HG03520 (cell line): ENCODE data around the gene GPAT2.
"Not testable (repeated sequence)": the region's sequence is repeated elsewhere in the genome, so short reads cannot be mapped to it uniquely, and the experiment has no call there.

ENCODE experiments used
- ATAC-seq: cut with Tn5 transposase; IDR thresholded peaks from one replicate; pipeline ENCODE4 v1.9.1; 2021; ENCODE audit warnings: mild to moderate bottlenecking, moderate library complexity; ENCODE audit not compliant: unreplicated experiment

The GPAT2 gene

DNA sequence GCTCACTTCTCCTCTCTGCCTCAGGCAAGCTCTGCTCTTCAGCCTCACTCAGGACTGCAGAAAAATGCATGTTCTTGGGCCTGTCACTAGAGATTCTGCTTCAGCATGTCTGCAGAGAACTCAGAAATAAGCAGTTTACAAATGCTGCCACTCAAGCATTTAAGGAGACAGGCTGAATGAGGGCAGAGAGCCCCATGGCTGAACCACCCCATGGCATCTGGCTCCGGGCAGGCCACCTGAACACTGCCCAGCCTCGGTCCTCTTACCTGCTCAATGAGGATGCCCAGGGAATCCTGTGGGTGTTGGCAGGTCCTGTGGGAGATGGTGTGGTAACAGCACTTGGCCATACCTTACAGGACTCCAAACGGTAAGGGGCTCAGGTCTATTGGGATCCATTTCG lies 31.2 kb upstream of the GPAT2 start:
- ATAC-seq = not testable (repeated sequence)

DNA sequence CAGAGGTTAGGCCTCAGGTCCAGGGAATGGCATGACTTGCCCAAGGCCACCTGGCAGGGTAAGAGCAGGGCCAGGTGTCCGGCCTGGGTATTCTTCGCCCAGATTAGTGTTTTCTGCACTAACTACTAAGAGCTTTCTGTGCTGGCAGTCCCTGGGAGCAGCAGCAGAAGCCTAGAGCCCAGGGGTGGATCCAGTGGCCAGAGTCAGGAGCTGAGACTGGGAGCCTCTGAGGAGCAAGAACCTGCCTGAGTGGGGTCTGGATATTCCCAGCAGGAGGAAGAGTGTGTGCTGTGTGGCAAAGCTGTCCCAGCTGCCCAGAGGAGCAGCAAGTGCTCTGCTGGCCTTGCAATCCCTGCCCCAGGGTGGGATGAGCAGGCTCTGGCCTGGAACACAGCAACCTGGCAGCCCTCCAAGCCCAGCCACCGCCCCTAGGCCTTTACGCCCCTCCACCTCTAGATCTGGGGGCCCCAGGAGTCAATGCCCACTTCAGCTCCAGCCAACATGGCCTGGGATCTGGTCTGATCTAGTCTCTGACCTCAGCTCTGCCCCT lies 30.7 kb upstream of the GPAT2 start:
- ATAC-seq = no peak

DNA sequence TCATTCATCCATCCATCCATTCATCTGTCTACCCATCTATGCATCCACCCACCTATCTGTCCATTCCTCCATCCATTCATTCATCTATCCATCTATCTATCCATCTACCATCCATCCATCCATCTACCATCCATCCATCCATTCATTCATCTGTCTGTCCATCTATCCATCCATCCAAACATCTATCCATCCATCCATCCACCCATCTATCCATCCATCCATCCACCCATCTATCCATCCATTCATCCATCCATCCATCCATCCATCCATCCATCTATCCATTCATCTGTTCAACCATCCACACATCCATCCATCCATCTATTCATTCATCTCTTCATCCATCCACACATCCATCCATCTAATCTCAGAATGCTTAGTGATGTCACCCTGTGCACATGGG lies 30.0 kb upstream of the GPAT2 start:
- ATAC-seq = not testable (repeated sequence)

DNA sequence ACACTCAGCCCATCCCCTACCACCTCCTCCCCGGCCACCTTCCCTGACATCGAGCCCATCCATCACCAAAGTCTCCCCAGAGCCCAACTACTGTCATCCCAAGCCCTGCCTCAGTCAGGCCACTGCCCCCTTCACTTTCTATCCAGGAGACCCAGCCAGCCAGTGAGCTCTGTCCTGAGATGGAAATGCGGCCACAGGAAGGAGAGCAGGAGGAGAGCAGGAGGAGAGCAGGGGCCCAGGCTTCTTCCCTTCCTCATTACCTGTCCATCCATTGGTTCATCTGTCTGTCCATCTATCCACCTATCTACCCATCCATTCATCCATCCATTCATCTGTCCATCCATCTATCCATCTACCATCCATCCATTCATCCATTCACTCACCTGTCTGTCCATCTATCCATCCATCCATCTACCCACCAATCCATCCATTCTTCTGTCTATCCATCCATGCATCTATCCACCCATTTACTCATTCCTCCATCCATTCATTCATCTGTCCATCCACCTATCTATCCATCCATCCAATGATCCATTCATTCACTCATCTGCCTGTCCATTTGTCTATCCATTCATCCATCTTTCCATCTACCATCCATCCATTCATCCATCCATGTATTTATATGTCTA lies 29.4 kb upstream of the GPAT2 start:
- not testable (repeated sequence) for ATAC-seq

DNA sequence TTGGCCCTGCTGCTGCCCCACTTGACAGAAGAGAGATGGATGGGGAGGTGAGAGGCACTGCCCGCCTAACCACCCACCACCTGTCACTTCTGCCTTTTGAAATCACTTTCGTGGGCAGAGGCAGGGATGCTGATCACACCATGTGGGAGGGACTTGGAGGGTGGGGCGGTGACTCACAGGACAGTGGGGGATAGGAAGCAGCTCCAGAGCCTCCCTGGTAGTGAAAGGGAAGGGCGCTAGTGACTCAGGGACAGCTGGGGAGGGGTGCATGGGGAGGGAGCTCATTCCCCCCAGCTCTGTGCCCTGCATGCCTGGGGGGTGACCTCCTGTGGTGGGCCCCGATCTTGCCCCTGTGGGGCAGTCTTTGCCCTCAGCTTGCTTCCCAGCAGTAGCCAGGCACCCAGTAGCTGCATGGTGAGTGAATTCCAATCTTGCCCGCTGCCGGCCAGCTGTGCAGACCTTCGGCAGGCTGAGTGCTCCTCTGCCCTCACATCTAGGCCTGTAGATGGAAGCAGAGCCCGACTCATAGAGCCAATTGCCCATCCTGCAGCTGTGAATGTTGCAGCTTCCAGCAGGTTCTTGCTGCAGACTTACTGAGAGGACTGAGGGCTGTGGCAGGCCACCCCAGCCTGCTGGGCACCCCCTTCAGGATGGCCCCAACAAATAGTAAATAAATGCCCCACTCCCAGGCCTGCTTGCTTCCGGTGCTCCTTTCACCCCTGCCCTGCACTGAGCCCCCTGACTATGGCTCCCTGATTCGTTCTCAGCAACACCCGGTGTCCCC lies 28.6 kb upstream of the GPAT2 start:
- not testable (repeated sequence) for ATAC-seq

DNA sequence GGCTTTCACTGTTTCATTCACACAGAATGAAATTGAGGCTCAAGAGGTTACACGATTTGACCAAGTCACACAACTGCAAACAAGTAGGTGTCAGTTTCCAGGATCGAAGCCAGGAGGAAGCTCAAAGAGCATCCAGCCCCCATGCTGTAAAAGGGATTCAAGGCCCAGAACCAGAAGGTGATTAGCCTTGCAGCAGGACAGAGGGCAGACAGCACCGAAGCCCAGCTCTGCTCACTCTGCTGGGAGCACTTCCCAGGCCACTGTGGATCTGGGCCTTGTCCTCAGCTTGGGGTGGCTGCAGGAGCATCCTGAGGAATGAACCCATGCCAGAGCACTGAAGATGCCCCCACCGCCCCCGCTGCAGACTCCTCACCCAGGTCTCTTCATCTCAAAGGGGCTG lies 27.8 kb upstream of the GPAT2 start:
- not testable (repeated sequence) for ATAC-seq

DNA sequence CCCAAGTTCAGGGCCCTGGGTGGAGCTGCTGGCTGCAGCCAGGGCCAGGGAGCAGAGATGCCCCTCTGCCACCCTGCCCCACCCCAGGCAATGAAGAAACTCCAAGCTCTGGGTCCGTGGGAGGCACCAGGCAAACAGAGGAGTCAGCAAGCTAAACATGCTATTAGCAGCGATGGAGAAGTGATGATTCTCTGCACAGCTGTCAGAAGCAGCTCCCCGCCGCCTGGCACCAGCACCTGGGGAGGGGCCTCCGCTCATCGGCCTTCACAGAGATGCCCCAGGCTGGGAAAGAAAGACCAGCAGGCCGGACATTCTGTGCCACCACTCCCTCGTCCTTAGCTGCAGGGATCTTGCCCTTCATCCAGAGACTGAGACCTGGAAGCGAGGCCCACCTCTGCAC lies 27.2 kb upstream of the GPAT2 start:
- ATAC-seq = not testable (repeated sequence)

DNA sequence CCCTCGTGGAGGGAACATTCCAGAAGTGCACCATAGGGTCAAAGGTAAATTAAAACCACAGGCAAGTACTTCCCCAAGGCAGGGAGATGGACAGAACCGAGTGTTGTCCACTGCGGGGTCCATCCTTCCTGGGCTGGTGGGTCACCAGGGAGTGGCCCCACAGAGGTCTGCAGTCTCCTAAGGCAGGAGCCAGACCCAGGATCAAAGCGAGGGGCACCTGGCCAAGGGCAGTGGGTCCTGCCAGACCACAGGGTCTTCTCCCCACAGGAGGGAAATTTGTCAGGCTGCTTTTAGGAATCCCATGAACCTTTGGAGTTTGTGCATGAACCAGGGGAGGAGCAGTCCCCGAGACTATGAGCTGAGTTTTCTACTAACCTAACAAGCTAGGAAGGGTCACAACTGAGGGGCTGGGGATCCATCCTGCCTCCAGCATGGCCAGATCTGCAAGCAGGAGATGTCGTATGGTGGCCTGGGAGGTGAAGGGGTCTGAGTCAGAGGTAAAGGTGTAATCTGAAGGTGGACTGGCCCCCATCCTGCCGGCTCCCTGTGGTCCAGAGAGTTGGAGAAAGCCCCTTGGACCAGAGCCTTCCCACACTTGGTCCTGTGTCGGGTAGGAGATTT lies 26.6 kb upstream of the GPAT2 start:
- not testable (repeated sequence) for ATAC-seq

DNA sequence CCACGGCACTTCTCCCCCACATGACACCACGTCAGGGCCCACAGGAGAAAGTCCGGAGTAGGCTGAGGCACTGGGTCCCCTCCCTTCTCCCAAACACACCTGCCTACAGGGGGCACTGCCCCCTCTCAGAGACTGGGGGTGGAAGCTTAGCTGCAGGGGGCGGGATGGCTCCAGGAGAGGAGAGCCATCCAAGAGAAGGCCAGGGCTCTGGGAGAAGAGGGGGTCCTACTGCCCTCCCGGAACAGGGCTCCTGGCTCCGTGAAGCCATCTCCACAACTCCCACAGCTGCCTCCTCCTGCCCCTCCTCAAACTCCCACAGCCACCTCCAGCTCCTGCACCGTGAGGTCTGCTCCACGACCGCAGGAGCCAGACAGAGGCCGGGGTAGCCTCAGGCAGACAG lies 25.6 kb upstream of the GPAT2 start:
- ATAC-seq = not testable (repeated sequence)

DNA sequence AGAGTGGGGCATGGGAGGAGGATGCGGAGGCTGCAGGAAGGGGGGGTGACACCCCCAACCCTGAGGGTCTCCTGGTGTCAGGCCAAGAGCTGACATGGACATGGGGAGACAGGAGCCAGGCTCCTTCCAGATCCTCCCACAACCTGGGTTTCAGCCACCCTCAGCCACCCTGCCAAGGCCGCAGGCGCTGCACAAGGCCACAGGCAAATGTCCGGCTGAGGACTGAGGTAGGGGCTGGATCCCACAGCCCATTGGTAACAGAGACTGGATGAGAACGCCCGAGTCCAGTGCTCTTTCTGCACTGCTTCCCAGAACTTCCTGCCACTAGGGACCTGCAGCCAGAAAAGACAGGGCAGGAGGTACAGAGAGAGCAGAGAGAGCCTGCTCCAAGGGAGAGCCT lies 24.7 kb upstream of the GPAT2 start:
- ATAC-seq = not testable (repeated sequence)

DNA sequence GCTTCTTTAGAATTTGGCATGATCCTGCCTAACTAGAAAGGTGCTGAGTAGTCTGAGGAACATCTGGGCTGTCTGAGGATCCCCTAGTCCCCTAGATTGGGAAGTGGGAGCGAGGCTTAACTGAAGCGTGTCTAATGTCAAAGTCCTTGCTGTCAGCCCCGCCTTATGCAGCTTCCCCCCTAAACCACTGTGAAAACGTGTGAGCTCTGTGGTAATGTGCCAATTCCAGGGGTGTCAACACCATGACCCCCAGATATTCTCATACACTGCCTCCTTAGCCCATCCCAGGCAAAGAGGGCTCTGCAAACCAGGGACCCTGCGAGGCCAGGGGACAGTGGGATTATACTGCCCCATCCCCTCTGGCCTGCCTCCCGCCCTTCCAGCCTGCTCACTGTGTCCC lies 21.1 kb upstream of the GPAT2 start:
- ATAC-seq = not testable (repeated sequence)

DNA sequence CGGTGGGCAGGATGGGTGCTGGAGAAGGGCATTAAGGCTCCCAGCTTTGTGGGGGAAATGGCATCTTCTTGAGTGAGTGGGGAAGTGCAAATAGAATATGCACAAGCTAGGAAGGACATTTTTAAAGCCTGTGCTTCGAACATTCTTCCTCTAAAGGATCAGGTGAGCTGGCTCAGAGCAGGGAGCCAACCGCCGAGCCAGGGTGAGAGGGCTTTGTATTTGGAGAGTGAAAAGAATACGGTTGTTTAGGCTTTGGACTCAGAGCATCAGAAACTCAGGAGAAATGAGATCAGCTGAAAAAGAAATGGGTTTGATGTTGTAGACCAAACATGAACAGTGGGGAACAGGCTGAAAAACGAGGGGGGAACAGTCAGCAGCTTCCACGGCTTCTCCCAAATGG lies 19.8 kb upstream of the GPAT2 start:
- not testable (repeated sequence) for ATAC-seq

DNA sequence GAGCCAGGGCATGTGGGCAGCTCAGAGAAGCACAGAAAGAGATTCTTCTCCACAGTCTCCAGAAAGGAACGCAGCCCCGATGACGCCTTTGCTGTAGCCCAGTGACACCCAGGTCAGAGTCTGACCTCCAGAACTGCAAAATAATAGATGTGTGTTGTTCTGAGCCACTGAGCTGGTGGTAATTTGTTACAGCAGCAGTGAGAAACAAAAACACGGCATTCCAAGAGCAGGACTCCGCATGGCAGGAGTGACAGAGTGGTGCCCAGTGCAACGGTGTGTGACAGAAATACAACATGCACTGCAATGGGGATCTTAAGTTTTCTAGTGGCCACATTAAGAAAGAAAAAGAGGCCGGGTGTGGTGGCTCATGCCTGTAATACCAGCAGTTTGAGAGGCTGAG lies 18.7 kb upstream of the GPAT2 start:
- not testable (repeated sequence) for ATAC-seq

DNA sequence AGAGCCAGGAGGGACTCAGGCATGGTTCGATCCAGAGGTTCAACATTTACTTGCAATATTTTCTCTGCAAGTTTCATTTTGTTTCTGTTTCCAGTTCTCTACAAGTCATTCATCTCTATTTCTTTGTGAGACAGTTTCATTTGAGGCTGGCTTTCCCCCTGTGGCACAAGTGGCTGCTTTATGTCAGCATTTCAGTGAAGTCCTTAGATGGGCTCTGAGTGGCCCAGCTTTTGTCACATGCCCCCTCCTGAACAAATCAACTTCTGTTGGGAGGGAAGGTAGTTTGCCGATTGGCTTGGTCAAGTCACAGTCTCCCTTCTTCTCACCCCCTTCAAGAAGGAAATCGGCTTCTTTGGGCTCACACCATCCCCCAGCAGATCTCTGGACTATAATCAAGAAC lies 17.9 kb upstream of the GPAT2 start:
- not testable (repeated sequence) for ATAC-seq

DNA sequence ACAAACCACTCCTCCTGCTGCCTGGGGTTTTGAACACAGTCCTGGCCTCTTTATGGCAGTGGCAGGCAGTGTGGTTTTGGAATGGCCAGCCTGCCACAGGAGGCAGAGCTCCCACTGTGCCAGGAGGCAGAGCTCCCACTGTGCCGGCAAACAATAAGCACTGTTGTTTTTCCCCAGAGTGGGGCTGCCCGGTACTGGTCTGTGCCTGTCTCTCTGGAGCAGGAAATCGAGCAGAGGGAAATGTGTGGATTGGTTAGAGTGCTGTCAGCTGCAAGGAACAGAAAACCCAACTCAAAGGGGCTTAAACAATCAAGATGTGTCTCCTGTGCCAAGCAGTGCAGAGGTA lies 15.2 kb upstream of the GPAT2 start:
- not testable (repeated sequence) for ATAC-seq

DNA sequence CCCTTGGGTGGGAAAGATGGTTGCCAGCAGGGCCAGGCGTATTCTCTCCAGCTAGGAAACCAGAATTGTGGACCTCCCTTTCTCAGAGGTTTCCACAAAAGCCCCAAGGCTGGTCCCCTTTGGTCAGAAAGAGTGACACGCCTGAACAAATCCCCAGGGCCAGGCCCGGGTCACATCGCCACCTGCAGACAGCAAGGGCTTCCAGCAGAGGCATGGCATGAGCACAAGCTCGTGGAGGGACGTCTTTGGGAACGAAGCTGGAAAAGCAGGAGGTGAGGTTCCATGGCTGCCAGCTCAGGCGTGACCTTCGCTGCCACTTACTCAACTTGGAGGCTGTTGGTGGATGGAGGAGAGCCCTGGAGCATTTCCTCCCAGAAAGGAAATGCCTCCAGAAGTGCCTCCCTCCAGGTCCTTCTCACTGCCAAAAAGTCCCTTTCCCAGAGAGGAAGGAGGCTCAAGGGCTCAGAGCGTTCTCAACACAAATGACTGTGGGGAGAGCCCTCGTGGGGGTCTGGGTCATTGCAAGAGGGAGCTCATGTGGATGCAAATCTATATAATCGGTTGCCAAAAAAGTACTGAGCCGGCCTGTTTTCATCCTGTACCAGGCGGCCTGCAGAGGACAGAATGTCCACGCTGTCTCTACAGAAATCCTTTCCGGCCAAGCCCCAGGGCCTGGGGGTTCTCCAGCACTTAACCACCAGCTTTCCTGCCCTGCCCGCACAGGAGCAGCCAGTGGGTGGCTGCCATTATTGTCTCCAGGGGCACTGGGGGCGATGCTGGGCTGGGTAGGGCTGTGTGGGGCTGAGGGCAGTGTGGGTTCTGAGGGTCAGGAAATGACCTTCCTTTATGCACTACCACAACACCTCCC lies 14.6 kb upstream of the GPAT2 start:
- not testable (repeated sequence) for ATAC-seq

DNA sequence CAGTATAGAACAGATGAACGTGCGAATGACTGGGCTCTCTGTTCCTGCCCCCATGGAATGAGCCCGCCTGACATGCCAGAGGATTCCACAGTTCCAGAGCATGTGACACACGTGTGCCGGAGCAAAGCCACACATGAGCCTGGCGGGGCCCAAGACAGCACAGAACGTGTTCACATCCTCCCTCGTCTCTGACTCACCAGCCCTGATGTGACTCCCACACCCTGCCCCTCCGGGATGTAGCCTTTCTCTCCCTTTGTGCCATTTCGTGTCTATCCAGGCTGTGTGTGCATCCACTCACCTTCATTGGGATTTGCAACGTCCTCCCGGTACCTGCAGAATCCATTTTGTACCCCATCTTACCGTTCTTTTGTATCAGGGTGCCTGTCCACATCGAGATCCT lies 838 bp upstream of the GPAT2 start:
- ATAC-seq = not testable (repeated sequence)

DNA sequence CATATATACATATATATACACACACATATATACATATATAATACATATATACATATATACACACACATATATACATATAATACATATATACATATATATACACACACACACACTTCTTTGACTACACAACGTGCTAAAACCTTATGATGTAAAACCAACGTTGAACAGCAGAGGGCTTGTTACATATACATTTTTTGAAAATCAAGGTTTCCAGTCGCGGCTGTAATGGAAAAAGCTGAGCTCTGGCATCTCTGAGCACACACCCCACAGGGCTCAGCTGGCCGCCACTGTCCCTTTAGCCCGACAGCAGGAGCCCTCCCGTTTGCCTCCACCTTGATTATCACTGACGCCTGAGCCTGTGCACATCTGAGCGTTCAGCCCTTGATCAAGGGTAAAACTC lies 719 bp downstream of the GPAT2 start:
- ATAC-seq = not testable (repeated sequence)

DNA sequence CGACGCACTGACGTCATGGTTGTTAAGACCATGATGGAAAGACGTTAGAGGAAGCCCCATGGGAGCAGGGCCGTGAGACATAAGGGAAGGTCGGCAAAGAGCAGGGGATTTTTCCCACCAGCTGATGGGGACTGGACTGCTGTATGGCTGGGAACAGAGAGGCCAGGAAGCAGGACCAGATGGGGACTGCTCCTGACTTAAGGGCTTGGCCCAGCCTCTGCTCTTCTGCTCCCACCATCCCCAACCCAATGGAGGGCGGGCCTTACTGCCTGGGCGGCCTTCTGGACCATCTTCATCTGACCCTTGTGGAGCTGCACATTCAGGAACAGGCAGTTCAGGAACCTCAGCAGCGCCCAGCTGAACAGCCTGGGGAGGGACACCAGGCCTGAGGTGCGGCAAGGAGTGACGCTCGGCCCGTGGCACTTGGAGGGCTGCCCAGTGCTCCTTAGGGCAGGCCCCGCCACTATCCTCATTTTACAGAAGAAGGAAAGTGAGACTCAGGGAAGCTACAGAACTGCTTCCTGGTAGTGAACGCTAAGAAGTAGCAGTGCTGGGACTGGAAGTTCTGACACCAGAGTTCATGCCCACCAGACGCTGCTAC lies 6.9 kb downstream of the GPAT2 start:
- ATAC-seq = not testable (repeated sequence)

DNA sequence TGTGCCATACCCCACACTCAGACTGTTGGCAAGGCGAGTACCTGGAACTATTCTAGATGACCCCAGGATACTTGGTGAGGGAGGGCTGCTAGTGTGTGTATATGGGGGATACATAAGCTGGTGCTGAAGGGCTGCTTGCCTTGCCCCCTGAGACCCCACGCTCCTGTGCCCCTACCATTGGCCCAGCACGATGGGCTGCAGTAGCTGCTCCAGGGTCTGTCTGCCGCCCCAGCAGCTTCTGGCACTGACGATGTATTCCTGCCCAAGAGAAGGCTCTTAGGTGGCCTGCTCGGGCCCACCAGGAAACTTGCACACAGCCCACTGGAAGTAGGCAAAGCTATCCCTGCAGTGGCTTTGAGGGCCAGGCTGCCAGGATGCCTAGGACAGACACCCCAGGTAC lies 9.0 kb downstream of the GPAT2 start:
- ATAC-seq = not testable (repeated sequence)

DNA sequence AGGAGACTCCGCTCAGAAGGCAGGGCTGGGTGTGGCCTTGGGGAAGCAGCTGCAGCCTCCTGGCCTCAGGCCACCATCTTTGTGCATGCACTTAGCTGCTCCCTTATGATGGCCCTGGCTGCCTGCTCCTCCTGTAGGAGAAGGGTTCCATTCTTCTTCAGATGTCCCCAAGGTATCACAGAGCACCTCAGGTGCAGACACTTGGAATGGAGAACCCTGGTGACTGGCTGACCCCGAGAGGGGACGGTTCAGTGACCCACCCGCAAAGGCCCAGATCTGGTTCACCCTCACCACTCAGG lies 9.6 kb downstream of the GPAT2 start:
- no peak for ATAC-seq
